ENCODE measurements around the gene ATP8A2. TPM values are rescaled to one million over a fixed set of nuclear protein-coding genes. Genes with fewer than 3 reads are reported as not detected.

The ATP8A2 gene
- total RNA-seq, 1 experiment from 2014 or later = 5.2 TPM

- H3K36me3 Mint-ChIP-seq = peaks cover 7% of the 10 kb centered on the region
- no peak for TF ChIP-seq JAZF1 (CRISPR knock-in tag; IDR thresholded peaks at IDR 0.05)
- TF ChIP-seq SOX15 (CRISPR knock-in tag; IDR thresholded peaks at IDR 0.05) = no peak
- no peak overlapping the region for H3K27ac Mint-ChIP-seq
- peaks cover 4% of the 10 kb centered on the region; the same call in 1 of the 2 replicates for H3K4me1 Mint-ChIP-seq
- H3K9me3 Mint-ChIP-seq = peaks cover 15% of the 10 kb centered on the region
- ATAC-seq = no peak
- no peak for DNase-seq (ENCODE audit: low spot score)
- CTCF ChIA-PET = interaction anchor here (1.2 kb wide), 1 partner anchor 94 kb away, joined by 3 read pairs; no protein-coding TSS in a partner anchor
- no peak overlapping the region for H3K4me3 Mint-ChIP-seq
- peaks cover 40% of the 10 kb centered on the region for H3K27me3 Mint-ChIP-seq (ENCODE audit: low read depth)
- POLR2A ChIA-PET = no interaction called here
These were observed 296.6 kb downstream of the ATP8A2 start for GRCh38 chr13:25668345-25668744.

- DNase-seq (ENCODE audit: low spot score) = no peak
- ChIA-PET CTCF (interaction anchor here (0.5 to 1.2 kb wide), 2 partner anchors 363 to 1257 kb away, joined by 3 read pairs; no protein-coding TSS in a partner anchor), POLR2A (no interaction called here)
- H3K36me3 Mint-ChIP-seq = peaks cover 7% of the 10 kb centered on the region
- H3K9me3 Mint-ChIP-seq = peaks cover 15% of the 10 kb centered on the region
- no peak overlapping the region for H3K4me3 Mint-ChIP-seq
- peaks cover 43% of the 10 kb centered on the region for H3K27me3 Mint-ChIP-seq (ENCODE audit: low read depth)
- no peak for TF ChIP-seq MLX (CRISPR knock-in tag; IDR thresholded peaks at IDR 0.05)
- TF ChIP-seq ARID4B (CRISPR knock-in tag; IDR thresholded peaks at IDR 0.05; ENCODE audit: borderline replicate concordance) = no peak
- TF ChIP-seq ATF1 (CRISPR knock-in tag; IDR thresholded peaks at IDR 0.05) = no peak
- no peak for TF ChIP-seq FOXP4 (CRISPR knock-in tag; IDR thresholded peaks at IDR 0.05)
- no peak for TF ChIP-seq GRHL2 (CRISPR knock-in tag; IDR thresholded peaks at IDR 0.05; ENCODE audit: insufficient replicate concordance, severe bottlenecking)
- no peak for TF ChIP-seq ZNF512 (CRISPR knock-in tag; IDR thresholded peaks at IDR 0.05; ENCODE audit: borderline replicate concordance)
- TF ChIP-seq IRF2 (CRISPR knock-in tag; IDR thresholded peaks at IDR 0.05; ENCODE audit: borderline replicate concordance, low read depth) = no peak
- TF ChIP-seq EMX1 (CRISPR knock-in tag; IDR thresholded peaks at IDR 0.05) = no peak
- no peak for ATAC-seq
- peaks cover 14% of the 10 kb centered on the region for H3K4me1 Mint-ChIP-seq
- H3K27ac Mint-ChIP-seq = no peak overlapping the region
These were observed 301.9 kb downstream of the ATP8A2 start for GRCh38 chr13:25673711-25674110.

- peaks cover 14% of the 10 kb centered on the region for H3K9me3 Mint-ChIP-seq
- ATAC-seq = no peak
- DNase-seq (ENCODE audit: low spot score) = no peak
- no peak overlapping the region for H3K27ac Mint-ChIP-seq
- H3K27me3 Mint-ChIP-seq (ENCODE audit: low read depth) = peaks cover 42% of the 10 kb centered on the region
- POLR2A ChIA-PET = no interaction called here
- TF ChIP-seq ZBTB43 (CRISPR knock-in tag; IDR thresholded peaks at IDR 0.05) = no peak
- TF ChIP-seq FOXP1 (CRISPR knock-in tag; IDR thresholded peaks at IDR 0.05; ENCODE audit: borderline replicate concordance) = no peak
- no peak for TF ChIP-seq OVOL2 (CRISPR knock-in tag; IDR thresholded peaks at IDR 0.05; ENCODE audit: borderline replicate concordance)
- TF ChIP-seq TCF7 (CRISPR knock-in tag; IDR thresholded peaks at IDR 0.05; ENCODE audit: low read depth) = no peak
- H3K36me3 Mint-ChIP-seq = peaks cover 7% of the 10 kb centered on the region
- CTCF ChIA-PET = no interaction called here
- peaks cover 14% of the 10 kb centered on the region for H3K4me1 Mint-ChIP-seq
- no peak overlapping the region for H3K4me3 Mint-ChIP-seq
These were observed 302.6 kb downstream of the ATP8A2 start for GRCh38 chr13:25674371-25674770.

Data from WTC11 (cell line).